DOHH2 (cell line): Measurements from ENCODE around the gene RASSF3.

ENCODE experiments used
- CTCF ChIP-seq: fragments of 200-600 bp; sonication (generic); IDR thresholded peaks from one replicate; pipeline ENCODE4 v1.5.1; 2014; ENCODE audit warnings: antibody characterized with exemption, mild to moderate bottlenecking, low read depth, low read length; ENCODE audit not compliant: poor library complexity, severe bottlenecking
- EZH2phosphoT487 ChIP-seq: fragments of 200-600 bp; sonication (generic); IDR thresholded peaks from 2 replicates; pipeline ENCODE4 v1.6.1; 2017; ENCODE audit warnings: borderline replicate concordance, mild to moderate bottlenecking, antibody characterized with exemption, low read length, moderate library complexity, mixed read lengths

- TF ChIP-seq CTCF (no peak), EZH2phosphoT487 (no peak)
Measured at GRCh38 chr12:64706857-64707256, 96.6 kb downstream of the RASSF3 start.
